Smooth muscle cell (in vitro differentiated cells): ENCODE results near the gene TWIST1. TPM values are rescaled to one million over a fixed set of nuclear protein-coding genes. Genes with fewer than 3 reads are reported as not detected.

Source experiments
- DNase-seq: peaks from one replicate; lab custom pipeline; 2025; ENCODE audit not compliant: unreplicated experiment; lab: John Stamatoyannopoulos, UW
- H2AFZ ChIP-seq: fragments of 200-600 bp; sonication (generic); 2 replicates; pipeline ENCODE4 v1.6.0; 2016; ENCODE audit warnings: antibody characterized with exemption, low read depth, mild to moderate bottlenecking
- H3F3A ChIP-seq: fragments of 200-600 bp; sonication (generic); 2 replicates; pipeline ENCODE4 v1.6.0; 2017; ENCODE audit warnings: antibody characterized with exemption, low read depth
- H3K27ac ChIP-seq: fragments of 200-600 bp; sonication (generic); 2 replicates; pipeline ENCODE4 v1.5.1; 2016; ENCODE audit warnings: low read depth, mild to moderate bottlenecking
- H3K27me3 ChIP-seq: fragments of 200-600 bp; sonication (generic); 2 replicates; pipeline ENCODE4 v1.6.1; 2016; ENCODE audit warnings: low read depth, mild to moderate bottlenecking
- H3K36me3 ChIP-seq: fragments of 200-600 bp; sonication (generic); 2 replicates; pipeline ENCODE4 v1.5.1; 2016; ENCODE audit warnings: low read depth
- H3K4me1 ChIP-seq: fragments of 200-600 bp; sonication (generic); 2 replicates; pipeline ENCODE4 v1.5.1; 2016; ENCODE audit warnings: low read depth
- H3K4me2 ChIP-seq: fragments of 200-600 bp; sonication (generic); 2 replicates; pipeline ENCODE4 v1.6.0; 2016; ENCODE audit warnings: mild to moderate bottlenecking
- H3K4me3 ChIP-seq: fragments of 200-600 bp; sonication (generic); 2 replicates; pipeline ENCODE4 v1.5.1; 2016; ENCODE audit warnings: mild to moderate bottlenecking
- H3K79me2 ChIP-seq: fragments of 200-600 bp; sonication (generic); 2 replicates; pipeline ENCODE4 v1.6.0; 2016; ENCODE audit warnings: low read depth, mild to moderate bottlenecking
- H3K9ac ChIP-seq: fragments of 200-600 bp; sonication (generic); 2 replicates; pipeline ENCODE4 v1.6.0; 2016; ENCODE audit warnings: low read depth
- H3K9me3 ChIP-seq: fragments of 200-600 bp; sonication (generic); replicated peaks from 2 replicates; pipeline ENCODE4 v1.5.1; 2016; ENCODE audit warnings: low read depth
- H4K20me1 ChIP-seq: fragments of 200-600 bp; sonication (generic); 2 replicates; pipeline ENCODE4 v1.6.0; 2016; ENCODE audit warnings: low read depth
- CTCF ChIP-seq: fragments of 200-600 bp; sonication (generic); IDR thresholded peaks from 2 replicates; pipeline ENCODE4 v1.5.1; 2017; ENCODE audit warnings: borderline replicate concordance, mild to moderate bottlenecking, antibody characterized with exemption; ENCODE audit not compliant: insufficient read depth, poor library complexity, severe bottlenecking
- WGBS: methylation state at CpG from one replicate; pipeline ENCODE4 v1.1.7; 2016; ENCODE audit warnings: low lambda C conversion rate; 5-methylcytosine and 5-hydroxymethylcytosine counted together
- polyA plus RNA-seq: library from polyadenylated mRNA; unstranded; fragments of >200 nt; fragmentation: Nextera tagmentation; extraction: Ambion mirVana; gene quantifications from 2 replicates; pipeline ENCODE4 v1.2.1, GENCODE V29; 2016
- total RNA-seq: library from RNA; depleted of rRNA; stranded (reverse); fragments of >200 nt; gene quantifications from 2 replicates; pipeline ENCODE4 v1.2.3, GENCODE V29; 2014

TWIST1 gene
- total and polyA plus RNA-seq, 2 experiments from 2014 or later = 51.3 to 58.0 TPM

GRCh38 chr7:19145434-19146115, 28.1 kb upstream of the TWIST1 start:
- H3K4me3 ChIP-seq = peak overlapping the region; percentile 47
- 7% methylated on average over 19 of the region's 19 CpGs for WGBS
- peaks cover 60% of the 10 kb centered on the region for H3K27me3 ChIP-seq
- H3K9ac ChIP-seq = no peak overlapping the region
- no peak for TF ChIP-seq CTCF
- peak overlapping the region; percentile 87 for H3K4me2 ChIP-seq
- no peaks in the 10 kb centered on the region for H3K79me2 ChIP-seq
- H3K36me3 ChIP-seq = no peaks in the 10 kb centered on the region
- no peaks in the 10 kb centered on the region for H4K20me1 ChIP-seq
- no peak for DNase-seq
- no peaks in the 10 kb centered on the region for H3F3A ChIP-seq
- peaks cover 19% of the 10 kb centered on the region for H3K4me1 ChIP-seq
- H2AFZ ChIP-seq = no peak overlapping the region
- H3K27ac ChIP-seq = no peak overlapping the region
- H3K9me3 ChIP-seq = no peaks in the 10 kb centered on the region

GRCh38 chr7:19144661-19145433, 27.4 kb upstream of the TWIST1 start, which contains the start of gene FERD3L:
Gene FERD3L (minus strand): TSS chr7:19145421. CDS start chr7:19145362, 59 bp downstream.
- peak within 1 kb of the TSS; percentile 47 for H3K4me3 ChIP-seq
- DNase-seq = no peak
- H3K27me3 ChIP-seq = peaks cover 60% of the 10 kb centered on the region
- no peaks in the 10 kb centered on the region for H3K36me3 ChIP-seq
- H3K79me2 ChIP-seq = no peaks in the 10 kb centered on the region
- H4K20me1 ChIP-seq = no peaks in the 10 kb centered on the region
- no peaks in the 10 kb centered on the region for H3F3A ChIP-seq
- peak within 1 kb of the TSS; percentile 91 for H2AFZ ChIP-seq
- no peak for TF ChIP-seq CTCF
- 4% methylated on average over 51 of the region's 51 CpGs for WGBS
- peak within 1 kb of the TSS; percentile 87 for H3K4me2 ChIP-seq
- peaks cover 19% of the 10 kb centered on the region for H3K4me1 ChIP-seq
- no peak within 1 kb of the TSS for H3K27ac ChIP-seq
- H3K9ac ChIP-seq = no peak within 1 kb of the TSS
- H3K9me3 ChIP-seq = no peaks in the 10 kb centered on the region

GRCh38 chr7:19143881-19144574, 26.6 kb upstream of the TWIST1 start:
- WGBS = 6% methylated on average over 24 of the region's 30 CpGs
- Histone ChIP-seq H3K79me2 (no peaks in the 10 kb centered on the region), H3F3A (no peaks in the 10 kb centered on the region), H3K27me3 (peaks cover 60% of the 10 kb centered on the region), H3K4me3 (peak overlapping the region; percentile 47), H3K4me1 (peaks cover 19% of the 10 kb centered on the region), H3K36me3 (no peaks in the 10 kb centered on the region), H4K20me1 (no peaks in the 10 kb centered on the region), H3K4me2 (peak overlapping the region; percentile 87), H2AFZ (peak overlapping the region; percentile 91), H3K9me3 (no peaks in the 10 kb centered on the region), H3K9ac (no peak overlapping the region), H3K27ac (no peak overlapping the region)
- DNase-seq = no peak
- no peak for TF ChIP-seq CTCF
